Measurements from ENCODE around the gene SMYD3. TPM values are rescaled to one million over a fixed set of nuclear protein-coding genes. Genes with fewer than 3 reads are reported as not detected.

The SMYD3 gene
- total RNA-seq, 1 donor from 2014 or later: 80.8 TPM

DNA sequence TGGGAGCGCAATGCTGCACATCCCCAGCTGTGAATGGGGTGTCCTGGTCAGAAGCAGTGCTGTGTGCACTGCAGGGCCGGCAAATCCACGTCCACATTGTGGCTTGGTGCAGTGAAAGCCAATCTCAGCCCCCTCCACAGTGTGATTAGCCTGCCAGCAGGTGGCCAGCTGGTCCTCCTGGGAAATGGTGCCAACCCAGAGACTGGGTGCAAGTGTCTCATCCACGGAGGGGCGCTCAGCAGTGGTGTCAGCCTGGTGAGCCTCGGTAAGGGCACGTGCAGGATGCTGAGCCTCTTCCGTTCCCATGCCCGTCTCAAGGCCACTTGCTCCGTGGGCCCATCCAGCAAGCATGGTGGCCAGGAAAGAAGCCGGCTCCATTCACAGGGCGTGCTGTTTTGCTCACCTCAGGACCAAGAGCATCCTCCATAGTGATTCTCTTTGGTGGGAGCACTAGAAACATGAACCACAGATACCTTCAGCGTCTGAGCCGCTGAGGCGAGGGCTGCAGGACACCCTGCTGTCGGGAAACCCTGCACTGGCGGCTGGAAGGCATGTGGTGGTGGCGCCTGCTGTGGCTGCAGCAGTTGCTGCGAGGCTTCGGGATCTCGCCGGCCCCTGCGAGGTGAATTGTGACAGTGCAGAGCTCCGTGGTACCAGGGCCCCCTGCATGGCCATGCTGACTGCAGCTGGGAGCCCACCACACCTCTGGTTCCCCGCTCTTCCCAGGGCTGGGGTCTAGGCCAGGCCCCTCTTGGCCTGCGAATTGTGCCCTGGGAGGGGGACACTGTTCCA, 2.0 kb upstream of the SMYD3 start:
- Mint-ChIP-seq H3K36me3 (ENCODE audit: low read depth, unreplicated experiment) (peaks cover 3% of the 10 kb centered on the region), H3K4me3 (ENCODE audit: unreplicated experiment) (no peak overlapping the region), H3K9me3 (ENCODE audit: unreplicated experiment) (peaks cover 4% of the 10 kb centered on the region), H3K27me3 (ENCODE audit: low read depth, unreplicated experiment) (no peaks in the 10 kb centered on the region), H3K27ac (ENCODE audit: unreplicated experiment) (no peak overlapping the region), H3K4me1 (ENCODE audit: low read depth, unreplicated experiment) (peaks cover 7% of the 10 kb centered on the region)
- no peak for DNase-seq (ENCODE audit: low read depth)
- Histone ChIP-seq H4K20me1 (ENCODE audit: insufficient read depth, low read length) (peaks cover 4% of the 10 kb centered on the region), H3K4me2 (ENCODE audit: low read length) (no peak overlapping the region), H3K27ac (ENCODE audit: low read depth, low read length) (no peak overlapping the region), H3K4me3 (ENCODE audit: insufficient read depth, low read depth, low read length) (no peak overlapping the region), H3K4me1 (ENCODE audit: insufficient read depth, low read length) (peaks cover 11% of the 10 kb centered on the region), H3K36me3 (ENCODE audit: insufficient read depth, low read length) (no peaks in the 10 kb centered on the region), H2AFZ (ENCODE audit: low read depth, low read length) (no peak overlapping the region), H3K79me2 (ENCODE audit: insufficient read depth, low read length) (peaks cover 9% of the 10 kb centered on the region), H3K9me3 (ENCODE audit: insufficient read depth, low read depth, low read length) (peaks cover 2% of the 10 kb centered on the region), H3K27me3 (ENCODE audit: insufficient read depth, low read length) (no peaks in the 10 kb centered on the region), H3K9ac (ENCODE audit: low read length) (no peak overlapping the region)
- TF ChIP-seq, protein P1, sequence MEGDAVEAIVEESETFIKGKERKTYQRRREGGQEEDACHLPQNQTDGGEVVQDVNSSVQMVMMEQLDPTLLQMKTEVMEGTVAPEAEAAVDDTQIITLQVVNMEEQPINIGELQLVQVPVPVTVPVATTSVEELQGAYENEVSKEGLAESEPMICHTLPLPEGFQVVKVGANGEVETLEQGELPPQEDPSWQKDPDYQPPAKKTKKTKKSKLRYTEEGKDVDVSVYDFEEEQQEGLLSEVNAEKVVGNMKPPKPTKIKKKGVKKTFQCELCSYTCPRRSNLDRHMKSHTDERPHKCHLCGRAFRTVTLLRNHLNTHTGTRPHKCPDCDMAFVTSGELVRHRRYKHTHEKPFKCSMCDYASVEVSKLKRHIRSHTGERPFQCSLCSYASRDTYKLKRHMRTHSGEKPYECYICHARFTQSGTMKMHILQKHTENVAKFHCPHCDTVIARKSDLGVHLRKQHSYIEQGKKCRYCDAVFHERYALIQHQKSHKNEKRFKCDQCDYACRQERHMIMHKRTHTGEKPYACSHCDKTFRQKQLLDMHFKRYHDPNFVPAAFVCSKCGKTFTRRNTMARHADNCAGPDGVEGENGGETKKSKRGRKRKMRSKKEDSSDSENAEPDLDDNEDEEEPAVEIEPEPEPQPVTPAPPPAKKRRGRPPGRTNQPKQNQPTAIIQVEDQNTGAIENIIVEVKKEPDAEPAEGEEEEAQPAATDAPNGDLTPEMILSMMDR (IDR thresholded peaks at IDR 0.05; ENCODE audit: insufficient read depth, low read depth, low read length): no peak
- TF ChIP-seq EZH2 (IDR thresholded peaks at IDR 0.05; ENCODE audit: insufficient read depth, low read length): no peak
- no peak for FAIRE-seq

DNA sequence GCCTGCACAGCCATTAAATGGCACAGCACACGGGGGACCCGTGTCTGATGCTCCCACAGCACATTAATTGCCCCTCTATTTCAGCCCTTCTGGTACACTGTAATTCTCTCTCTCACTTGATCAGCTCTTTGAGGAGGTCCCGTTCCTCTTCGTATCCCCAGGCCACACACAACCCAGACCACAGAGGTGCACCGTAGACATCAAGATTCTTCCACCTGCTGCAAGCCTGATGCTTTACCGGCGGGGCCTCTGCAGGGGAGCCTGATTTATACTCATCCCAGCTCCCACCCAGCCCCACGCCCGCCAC, 759 bp downstream of the SMYD3 start:
- H3K9ac ChIP-seq (ENCODE audit: low read length): peak overlapping the region; percentile 84
- TF ChIP-seq, protein P1 (IDR thresholded peaks at IDR 0.05; ENCODE audit: insufficient read depth, low read depth, low read length): no peak
- TF ChIP-seq EZH2 (IDR thresholded peaks at IDR 0.05; ENCODE audit: insufficient read depth, low read length): no peak
- no peak overlapping the region for H3K27ac Mint-ChIP-seq (ENCODE audit: unreplicated experiment)
- peak overlapping the region; percentile 96 for H3K4me2 ChIP-seq (ENCODE audit: low read length)
- peaks cover 9% of the 10 kb centered on the region for H4K20me1 ChIP-seq (ENCODE audit: insufficient read depth, low read length)
- DNase-seq (ENCODE audit: low read depth) (no peak), FAIRE-seq (no peak)
- no peaks in the 10 kb centered on the region for H3K9me3 Mint-ChIP-seq (ENCODE audit: unreplicated experiment)
- H3K4me1 Mint-ChIP-seq (ENCODE audit: low read depth, unreplicated experiment): peaks cover 13% of the 10 kb centered on the region
- peaks cover 11% of the 10 kb centered on the region for H3K4me1 ChIP-seq (ENCODE audit: insufficient read depth, low read length)
- H2AFZ ChIP-seq (ENCODE audit: low read depth, low read length): peak overlapping the region; percentile 100
- H3K9me3 ChIP-seq (ENCODE audit: insufficient read depth, low read depth, low read length): no peaks in the 10 kb centered on the region
- H3K27ac ChIP-seq (ENCODE audit: low read depth, low read length): no peak overlapping the region
- H3K4me3 Mint-ChIP-seq (ENCODE audit: unreplicated experiment): peak overlapping the region; percentile 94
- H3K4me3 ChIP-seq (ENCODE audit: insufficient read depth, low read depth, low read length): peak overlapping the region; percentile 90
- no peaks in the 10 kb centered on the region for H3K36me3 ChIP-seq (ENCODE audit: insufficient read depth, low read length)
- no peaks in the 10 kb centered on the region for H3K27me3 ChIP-seq (ENCODE audit: insufficient read depth, low read length)
- peaks cover 6% of the 10 kb centered on the region for H3K36me3 Mint-ChIP-seq (ENCODE audit: low read depth, unreplicated experiment)
- H3K27me3 Mint-ChIP-seq (ENCODE audit: low read depth, unreplicated experiment): no peaks in the 10 kb centered on the region
- H3K79me2 ChIP-seq (ENCODE audit: insufficient read depth, low read length): peaks cover 21% of the 10 kb centered on the region

DNA sequence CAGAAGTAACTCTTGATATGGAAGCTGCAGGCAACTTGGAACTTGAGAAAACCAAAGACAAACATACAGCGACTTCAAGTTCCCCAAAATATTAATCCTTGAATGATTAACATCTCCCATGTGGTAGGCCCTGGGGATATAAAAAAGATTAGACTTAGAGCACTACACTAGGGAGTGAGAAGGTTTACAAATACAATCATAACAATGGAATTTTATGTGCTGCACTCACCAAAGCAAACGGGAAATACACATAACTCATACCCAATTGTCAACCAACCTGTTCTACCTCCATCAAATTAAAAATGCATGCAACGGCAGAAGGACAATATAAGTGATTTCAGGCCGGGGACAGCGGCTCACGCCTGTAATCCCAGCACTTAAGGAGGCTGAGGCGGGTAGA, 3.7 kb downstream of the SMYD3 start:
- Histone ChIP-seq H3K9me3 (ENCODE audit: insufficient read depth, low read depth, low read length) (no peaks in the 10 kb centered on the region), H3K9ac (ENCODE audit: low read length) (no peak overlapping the region), H4K20me1 (ENCODE audit: insufficient read depth, low read length) (peaks cover 23% of the 10 kb centered on the region), H3K4me2 (ENCODE audit: low read length) (no peak overlapping the region), H3K27ac (ENCODE audit: low read depth, low read length) (no peak overlapping the region), H3K79me2 (ENCODE audit: insufficient read depth, low read length) (peaks cover 28% of the 10 kb centered on the region), H3K27me3 (ENCODE audit: insufficient read depth, low read length) (no peaks in the 10 kb centered on the region), H3K36me3 (ENCODE audit: insufficient read depth, low read length) (no peaks in the 10 kb centered on the region), H3K4me3 (ENCODE audit: insufficient read depth, low read depth, low read length) (no peak overlapping the region), H3K4me1 (ENCODE audit: insufficient read depth, low read length) (peaks cover 11% of the 10 kb centered on the region), H2AFZ (ENCODE audit: low read depth, low read length) (no peak overlapping the region)
- Mint-ChIP-seq H3K4me3 (ENCODE audit: unreplicated experiment) (no peak overlapping the region), H3K27me3 (ENCODE audit: low read depth, unreplicated experiment) (no peaks in the 10 kb centered on the region), H3K27ac (ENCODE audit: unreplicated experiment) (no peak overlapping the region), H3K4me1 (ENCODE audit: low read depth, unreplicated experiment) (peaks cover 14% of the 10 kb centered on the region), H3K9me3 (ENCODE audit: unreplicated experiment) (no peaks in the 10 kb centered on the region), H3K36me3 (ENCODE audit: low read depth, unreplicated experiment) (peaks cover 12% of the 10 kb centered on the region)
- DNase-seq (ENCODE audit: low read depth) (peak; percentile 41), FAIRE-seq (no peak)
- no peak for TF ChIP-seq EZH2 (IDR thresholded peaks at IDR 0.05; ENCODE audit: insufficient read depth, low read length)
- TF ChIP-seq, protein P1 (IDR thresholded peaks at IDR 0.05; ENCODE audit: insufficient read depth, low read depth, low read length): no peak

All from astrocyte (in vitro differentiated cells and primary cell).